HG03159 (cell line): ENCODE data around the gene TLX1.
A peak's percentile ranks its signal among the peaks of the same experiment; 100 is the strongest.

Experiments
- ATAC-seq: cut with Tn5 transposase; IDR thresholded peaks from one replicate; pipeline ENCODE4 v1.9.1; 2021; ENCODE audit warnings: mild to moderate bottlenecking, moderate library complexity; ENCODE audit not compliant: unreplicated experiment

TLX1 gene

DNA sequence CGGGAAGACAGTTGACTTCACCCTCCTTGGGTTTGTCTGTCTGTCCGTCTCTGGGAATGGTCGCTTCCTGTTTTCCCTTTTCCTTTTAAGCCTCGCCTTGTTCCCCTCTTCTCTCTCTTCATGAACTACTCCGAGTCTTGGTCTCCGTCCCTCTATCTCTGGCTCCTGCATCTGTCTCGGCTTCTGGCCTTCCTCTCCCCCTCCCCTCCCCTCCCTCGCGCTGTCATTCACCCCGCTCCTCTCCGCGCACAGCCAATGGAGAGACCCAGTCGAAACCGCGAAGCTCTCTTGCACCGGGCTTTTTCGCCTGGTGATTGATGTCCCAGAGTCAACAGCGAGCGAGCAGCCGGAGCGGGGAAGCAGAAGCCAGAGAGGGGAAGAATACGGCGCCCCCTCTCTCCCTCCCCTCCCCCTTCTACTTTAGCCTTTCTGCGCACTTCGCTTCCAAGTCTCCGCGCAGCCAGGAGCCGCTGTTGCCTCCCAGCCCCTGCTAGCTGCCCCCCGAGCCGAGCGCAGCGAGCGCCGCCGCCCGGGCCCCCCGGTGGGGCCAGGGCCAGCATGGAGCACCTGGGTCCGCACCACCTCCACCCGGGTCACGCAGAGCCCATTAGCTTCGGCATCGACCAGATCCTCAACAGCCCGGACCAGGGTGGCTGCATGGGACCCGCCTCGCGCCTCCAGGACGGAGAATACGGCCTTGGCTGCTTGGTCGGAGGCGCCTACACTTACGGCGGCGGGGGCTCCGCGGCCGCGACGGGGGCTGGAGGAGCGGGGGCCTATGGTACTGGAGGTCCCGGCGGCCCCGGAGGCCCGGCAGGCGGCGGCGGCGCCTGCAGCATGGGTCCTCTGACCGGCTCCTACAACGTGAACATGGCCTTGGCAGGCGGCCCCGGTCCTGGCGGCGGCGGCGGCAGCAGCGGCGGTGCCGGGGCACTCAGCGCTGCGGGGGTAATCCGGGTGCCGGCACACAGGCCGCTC, at the start of gene TLX1:
TSS of gene TLX1 (plus strand) at position 317 of the 978 bp plus-strand sequence. CDS start at position 559, 242 bp downstream.
- no peak for ATAC-seq

DNA sequence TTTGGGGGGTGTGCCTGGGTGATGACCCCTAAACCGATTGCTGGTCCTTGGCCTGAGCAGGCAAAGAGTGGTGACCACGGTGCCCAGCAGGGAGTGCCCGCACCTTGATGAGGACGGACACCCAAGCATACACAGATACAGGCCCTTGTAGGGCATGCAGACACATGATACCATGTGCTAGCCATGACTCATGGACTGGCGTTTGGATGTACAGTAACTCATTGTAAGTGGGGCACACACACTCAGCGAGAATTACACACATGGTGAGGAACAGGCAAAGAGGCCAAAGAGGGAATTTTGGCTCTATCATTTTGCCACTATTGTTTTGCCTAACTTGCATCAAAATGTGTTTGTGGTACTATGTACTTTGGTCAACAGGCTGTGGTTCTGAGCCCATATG, 45.3 kb upstream of the TLX1 start:
- no peak for ATAC-seq

DNA sequence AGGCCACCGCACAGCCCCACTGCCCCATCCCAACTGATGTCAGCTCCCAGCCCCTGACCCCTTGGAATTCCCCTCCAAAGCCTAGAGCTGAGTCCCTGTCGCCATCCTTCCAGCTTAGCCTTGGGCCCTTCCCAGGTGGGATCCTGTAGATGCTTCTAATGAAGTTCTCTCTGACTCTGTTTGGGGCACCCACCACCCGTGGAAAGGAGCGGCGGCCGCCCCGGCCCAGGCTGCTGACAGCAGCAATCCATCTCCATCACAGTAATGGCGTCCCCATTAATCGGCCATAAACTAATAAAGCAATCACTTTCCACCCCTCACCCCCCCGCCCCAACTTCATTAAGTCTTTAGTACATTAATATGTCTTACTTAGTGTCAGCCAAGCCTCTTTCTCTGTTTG, 43.7 kb upstream of the TLX1 start:
- no peak for ATAC-seq

DNA sequence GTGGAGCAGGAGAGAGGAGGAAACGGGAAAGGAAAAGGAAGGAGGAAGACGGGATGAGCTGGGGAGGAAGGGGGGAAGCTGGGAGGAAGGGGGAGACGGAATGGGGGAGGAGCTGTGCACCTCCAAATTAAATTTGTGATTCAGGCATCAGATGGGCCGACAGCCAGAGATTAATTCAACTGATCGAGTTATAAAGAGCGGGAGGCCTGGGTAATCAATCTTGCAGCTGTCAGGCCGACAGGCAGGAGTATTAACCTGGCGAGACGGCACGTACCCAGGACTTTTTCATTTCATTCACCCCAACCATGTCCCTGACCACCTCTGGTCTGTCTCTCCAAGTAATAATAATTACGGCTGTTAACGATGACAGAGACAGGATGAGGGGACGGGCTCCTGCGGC, 43.1 kb upstream of the TLX1 start:
- no peak for ATAC-seq

DNA sequence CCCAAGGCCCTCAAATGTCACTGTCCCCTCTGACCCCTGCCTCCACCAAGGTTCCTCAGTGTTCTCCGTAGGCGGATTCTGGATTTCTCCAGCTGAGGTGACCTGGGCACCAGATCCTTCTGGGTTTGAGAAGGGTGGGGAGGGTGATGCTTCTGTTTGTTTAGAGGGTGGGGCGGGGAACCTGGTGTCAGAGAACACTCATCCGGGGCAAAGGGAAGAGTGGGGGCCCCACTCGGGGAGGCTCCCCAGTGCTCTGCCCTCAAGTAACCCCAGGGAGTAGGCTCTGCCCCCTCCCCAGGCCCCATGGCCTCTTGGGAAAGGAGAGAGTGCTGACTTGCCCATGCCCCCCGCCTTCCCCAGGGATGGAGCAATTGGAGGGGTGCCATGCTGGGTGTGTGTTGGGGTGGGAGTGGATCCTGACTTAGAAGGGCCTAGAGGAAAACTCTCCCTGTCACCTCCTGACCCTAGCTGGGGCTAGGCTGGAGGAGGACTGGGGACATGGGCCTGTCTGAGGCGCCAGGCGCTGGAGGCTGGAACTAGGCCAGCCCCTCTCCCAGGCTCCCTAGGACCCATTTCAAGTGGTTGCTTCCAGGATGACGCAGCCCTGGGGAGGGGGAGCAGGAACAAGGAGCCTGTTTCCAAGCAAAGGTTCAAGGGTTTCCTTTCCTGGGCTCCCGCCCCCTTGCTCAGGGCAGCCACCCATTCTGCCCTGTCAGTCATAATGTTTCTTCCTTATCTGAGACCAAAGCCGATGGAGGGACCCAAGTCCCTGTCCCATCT, 41.4 kb upstream of the TLX1 start:
- ATAC-seq = no peak

DNA sequence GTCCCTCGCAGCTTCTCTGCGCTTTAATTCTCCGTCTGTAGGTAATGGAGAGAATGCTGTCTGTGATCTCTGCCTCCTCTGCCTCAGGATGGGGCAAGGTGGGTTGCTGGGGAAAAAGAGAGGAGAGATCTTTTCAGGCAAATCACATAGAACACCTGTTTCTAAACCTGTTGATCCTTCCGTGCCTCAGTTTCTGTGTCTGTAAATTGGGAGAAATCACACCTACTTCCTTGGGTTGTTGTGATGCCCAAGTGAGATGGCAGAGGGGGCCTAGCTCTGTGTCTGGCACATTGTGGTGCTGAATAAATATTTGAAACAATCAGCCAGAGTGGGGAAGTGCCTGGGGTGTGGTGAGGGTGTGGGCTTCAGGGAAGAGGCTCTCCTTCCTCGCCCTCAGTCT, 40.5 kb upstream of the TLX1 start:
- no peak for ATAC-seq

DNA sequence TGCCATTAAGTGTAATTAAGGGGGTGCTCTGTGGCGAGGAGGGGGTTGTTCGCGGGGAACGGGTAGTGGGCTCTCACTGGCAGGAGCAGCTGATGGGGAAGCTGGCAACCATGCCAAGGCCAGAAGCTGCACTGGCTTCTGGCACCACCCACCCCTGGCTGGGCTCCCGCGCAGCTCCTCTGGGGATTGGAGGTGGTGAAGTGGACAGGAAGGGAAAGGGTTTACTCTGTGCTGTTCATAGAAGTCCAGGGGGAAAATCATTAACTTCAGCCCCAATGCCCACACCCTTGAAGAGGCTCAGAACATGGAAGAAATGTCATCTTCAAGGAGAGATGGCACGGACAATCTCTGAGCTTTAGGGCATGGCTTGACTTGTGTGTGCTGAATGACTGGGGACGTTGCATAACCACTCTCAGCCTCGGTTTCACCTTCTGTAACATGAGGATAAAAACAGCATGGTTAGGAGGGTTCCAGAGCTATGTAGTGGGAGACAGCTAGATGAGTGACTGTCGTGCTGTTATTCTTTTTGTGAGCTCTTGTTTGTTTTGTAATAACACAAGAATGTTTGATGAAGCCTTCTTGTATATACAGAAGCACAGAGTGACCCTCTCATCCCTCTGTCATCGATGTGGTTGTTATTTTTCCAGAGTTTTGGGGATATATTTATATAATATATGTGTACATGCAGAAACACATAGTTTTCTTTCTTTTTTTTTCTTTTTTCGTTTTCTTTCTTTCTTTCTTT, 39.4 kb upstream of the TLX1 start:
- no peak for ATAC-seq

DNA sequence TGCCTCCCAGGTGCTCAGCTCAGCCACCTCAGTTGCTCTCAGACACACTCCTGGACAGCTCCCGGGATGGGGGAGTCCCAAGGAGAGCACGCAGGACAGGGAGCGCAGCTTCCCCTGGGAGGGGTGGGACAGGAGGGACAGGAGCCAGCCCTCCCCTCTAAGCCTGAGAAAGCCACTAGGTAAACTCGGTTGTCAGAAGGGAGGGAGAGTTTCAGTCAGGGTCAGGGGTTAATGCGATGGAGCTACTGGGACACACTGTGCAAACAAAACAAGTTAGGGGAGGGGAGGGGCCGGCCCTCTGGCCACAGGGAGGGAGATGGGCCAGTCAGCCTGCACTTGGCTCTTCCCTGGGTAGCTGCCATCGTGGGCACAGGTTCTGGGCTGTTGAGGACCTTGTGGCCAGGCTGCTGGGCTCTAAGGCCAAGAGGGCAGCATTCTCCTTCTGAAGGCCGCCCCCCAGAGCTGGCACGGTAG, 38.2 kb upstream of the TLX1 start:
- no peak for ATAC-seq

DNA sequence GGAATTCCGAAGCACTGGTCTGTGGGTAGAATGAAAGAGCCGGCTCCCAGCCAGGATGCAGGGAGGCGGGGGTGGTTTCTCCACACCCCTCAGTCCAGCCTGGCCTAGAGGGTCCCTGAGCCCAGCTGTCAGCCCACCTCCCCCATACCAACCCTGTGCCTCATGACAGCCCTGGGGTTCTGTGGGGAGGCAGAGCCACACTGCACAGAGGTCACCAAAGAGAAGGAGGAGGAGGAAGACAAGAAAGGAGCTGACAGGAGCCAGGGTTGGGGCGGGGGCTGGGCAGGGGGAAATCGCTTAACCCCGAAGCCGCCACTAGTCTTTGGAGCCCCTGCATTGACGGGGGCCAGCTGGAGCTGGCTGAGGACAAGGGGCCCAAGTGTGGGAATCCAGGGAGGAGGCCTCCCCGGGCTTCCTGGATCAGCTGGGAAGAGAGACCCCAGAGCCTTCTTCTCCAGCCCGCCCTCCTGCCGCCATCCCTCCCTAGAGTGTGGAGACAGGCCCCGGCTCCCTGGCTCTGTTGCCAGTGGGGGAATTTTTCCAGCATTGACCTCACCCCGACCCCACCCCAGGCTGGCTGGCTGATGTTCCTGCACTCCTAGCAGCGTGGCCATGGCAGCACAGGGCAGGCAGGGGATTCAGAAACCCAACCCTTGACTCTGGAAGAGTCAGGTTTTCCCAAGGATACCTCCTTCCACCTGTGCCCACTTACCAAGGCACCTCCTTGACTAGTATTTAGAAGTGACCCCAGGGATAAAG, 36.8 kb upstream of the TLX1 start:
- no peak for ATAC-seq

DNA sequence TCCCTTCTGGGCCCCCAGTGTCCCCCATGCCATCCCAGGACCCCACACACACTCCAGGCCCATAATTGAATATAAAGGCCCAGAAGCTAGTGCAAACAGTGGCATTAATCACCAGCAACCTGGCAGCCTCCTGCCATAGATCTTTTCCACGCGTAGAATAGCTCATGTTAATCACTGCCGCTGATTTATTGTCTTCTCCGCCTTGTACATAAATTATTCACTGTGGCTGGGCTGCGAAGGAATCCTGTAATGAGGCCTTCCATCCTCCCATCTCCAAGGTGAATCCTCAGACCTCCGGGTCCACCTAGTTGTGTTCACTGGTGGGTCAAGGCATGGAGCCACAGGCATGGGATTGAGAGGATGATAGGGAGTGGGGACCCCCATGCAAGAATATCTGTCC, 36.1 kb upstream of the TLX1 start:
- no peak for ATAC-seq

DNA sequence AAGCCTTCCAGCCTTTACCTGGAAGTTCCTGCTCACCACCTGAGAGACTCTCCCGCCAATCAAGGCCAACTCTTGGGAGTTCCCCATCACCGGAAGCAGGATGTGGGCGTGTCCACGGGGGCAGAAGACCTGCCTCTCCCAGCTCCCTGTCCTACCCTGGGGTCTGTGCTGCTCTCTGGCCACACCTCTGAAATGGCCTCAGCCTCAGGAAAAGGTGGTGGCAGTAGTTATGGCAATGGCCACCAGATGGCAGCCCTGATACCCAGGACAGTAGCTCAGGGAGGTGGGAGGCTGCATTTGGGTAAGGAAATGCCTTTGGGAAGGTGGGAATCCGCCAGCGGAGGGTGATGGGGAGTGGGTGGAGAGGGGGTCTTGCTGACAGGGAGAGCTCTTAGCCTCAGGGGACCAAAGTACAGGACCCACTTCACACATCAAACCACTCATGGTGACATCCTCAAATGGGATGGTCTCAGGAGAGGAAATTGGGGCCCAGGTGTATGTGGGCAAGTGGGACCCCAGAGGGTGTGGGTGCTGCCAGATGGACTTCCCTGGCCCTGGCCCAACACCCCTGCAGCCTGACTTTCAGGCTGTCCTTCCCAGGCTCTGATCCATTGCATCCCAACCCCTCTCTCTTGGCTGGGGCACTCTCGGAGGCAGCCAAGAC, 35.4 kb upstream of the TLX1 start:
- ATAC-seq = peak; percentile 68

DNA sequence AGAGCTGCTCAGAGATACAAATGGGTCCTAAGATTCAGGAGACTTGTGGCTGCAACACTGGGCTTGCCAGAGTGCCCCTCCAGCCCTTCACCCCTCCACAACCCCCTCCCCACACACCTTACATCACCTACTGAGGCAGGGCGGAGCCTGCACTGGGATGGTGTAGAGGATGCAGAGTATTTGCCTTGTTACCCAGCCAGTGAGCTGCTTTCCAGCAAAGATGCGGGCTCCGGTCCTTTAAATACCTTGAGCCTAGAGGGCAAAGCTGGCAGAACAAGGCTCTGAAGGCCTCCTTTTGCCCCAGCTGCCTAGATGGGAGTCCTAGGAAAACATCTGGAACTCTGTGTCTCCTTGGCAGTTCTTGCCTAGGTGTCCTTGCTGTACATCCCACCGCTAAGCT, 34.7 kb upstream of the TLX1 start:
- ATAC-seq = no peak

DNA sequence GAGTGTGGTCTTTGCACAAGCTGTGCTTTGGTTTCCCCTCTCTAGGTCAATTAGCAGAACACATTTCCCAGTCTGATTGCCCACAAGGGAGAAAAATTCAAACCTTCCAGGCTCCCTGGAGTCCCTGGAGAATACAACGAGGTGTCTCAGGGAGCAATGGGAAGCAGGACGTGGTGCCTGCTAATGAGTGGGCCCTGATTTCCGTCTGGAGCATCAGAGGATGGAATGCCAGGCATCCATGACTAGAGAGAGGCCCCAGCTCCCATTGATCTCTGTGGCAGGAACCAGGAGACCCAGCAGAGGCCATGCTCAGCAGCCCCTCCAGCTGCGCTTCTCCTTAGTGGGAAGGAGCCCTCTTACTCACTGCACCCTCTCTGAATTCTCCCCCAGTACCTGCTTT, 33.2 kb upstream of the TLX1 start:
- ATAC-seq = no peak

DNA sequence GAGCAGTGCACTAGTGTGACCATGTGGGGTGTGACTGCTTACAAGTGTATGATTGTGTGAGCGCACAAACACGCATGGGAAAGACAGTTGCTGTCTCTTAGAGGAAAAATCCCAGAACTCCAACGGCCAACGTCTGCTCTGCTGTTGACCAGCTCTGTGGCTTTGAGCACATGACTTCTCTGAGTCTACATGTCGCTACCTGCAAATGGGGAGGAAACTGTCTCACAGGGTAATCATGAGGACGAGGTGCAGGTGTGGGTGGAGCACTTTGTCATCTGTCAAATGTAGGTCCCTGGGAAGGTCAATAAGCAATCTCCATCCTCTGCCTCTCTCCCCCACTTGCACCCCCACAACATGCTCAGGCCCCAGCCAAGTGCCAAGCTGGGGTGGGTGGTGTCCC, 31.2 kb upstream of the TLX1 start:
- ATAC-seq = no peak

DNA sequence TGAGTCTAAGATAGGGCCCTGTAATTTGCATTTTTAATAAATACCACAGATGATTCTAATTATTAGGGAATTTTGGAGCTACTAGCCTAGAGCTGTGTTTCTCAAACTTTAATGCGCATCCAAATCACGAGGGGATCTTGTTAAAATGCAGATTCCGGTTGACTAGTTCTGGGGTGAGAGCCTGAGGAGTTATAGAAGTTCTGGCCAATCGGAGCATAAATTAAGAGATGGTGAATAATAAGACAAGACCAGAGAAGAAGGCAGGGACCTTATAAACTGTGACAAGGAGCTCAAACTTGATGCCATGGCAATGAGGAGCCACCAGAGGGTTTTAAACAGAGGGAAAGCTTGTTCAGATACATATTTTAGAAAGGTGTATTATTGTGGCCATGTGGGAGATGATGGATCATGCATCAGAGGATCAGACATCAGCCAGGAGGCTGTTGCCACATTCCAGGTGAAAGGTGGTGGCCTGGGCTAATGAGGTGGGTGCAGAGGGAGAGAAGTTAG, 29.7 kb upstream of the TLX1 start:
- no peak for ATAC-seq

DNA sequence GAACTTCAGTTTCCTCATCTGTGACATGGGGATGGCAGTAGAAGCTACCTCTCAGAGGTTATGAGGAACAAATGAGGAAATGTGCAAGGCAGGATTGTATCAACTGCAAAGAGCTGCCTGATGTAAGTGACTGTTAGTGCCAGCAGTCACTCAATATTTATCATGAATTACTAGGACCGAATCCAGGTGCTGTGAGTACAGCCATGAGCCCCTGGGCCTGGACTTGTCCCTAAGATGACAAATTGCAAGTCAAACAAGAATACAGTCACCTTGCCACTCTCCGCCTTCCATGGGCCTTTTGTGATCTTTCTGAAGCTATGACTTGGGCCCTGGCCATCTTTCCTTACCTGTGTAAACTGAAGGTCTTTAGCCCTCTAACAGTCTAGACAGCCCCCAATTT, 27.7 kb upstream of the TLX1 start:
- no peak for ATAC-seq

DNA sequence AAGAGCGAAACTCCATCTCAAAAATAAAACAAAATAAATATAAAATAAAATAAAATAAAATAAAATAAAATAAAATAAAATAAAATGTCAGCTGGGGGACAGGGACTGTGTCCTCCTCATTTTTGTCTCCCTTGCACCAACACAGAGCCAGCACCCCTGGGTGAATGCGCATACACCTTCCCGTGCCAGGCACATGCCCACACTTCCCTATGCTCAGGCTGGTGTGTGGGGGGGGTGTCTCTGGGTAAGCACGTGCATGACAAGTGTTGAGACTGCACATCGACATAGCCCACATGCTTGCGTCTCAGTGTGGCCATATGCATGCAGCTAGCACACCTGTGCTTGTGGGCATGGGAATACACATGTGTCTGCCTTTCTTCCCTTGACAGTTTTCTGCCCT, 24.7 kb upstream of the TLX1 start:
- ATAC-seq = no peak

DNA sequence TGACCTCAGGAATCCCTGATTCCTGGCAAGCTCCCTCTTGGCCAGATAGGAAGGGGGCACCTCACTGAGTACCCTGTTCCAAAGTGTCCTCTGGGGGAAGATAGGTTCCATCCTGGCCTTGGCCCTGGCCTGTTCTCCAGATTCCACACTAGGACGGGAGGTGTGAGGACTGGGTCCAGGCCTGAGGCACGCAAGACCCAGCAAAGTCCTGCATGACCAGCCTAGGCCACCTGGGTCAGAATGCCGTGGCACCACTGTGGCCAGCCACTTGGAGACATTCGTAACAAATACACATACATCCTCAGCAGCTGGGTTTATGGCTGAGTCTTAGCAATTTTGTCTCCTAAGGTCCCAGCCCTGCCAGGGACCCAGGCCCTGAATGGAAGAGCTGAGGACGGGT, 23.3 kb upstream of the TLX1 start:
- no peak for ATAC-seq

DNA sequence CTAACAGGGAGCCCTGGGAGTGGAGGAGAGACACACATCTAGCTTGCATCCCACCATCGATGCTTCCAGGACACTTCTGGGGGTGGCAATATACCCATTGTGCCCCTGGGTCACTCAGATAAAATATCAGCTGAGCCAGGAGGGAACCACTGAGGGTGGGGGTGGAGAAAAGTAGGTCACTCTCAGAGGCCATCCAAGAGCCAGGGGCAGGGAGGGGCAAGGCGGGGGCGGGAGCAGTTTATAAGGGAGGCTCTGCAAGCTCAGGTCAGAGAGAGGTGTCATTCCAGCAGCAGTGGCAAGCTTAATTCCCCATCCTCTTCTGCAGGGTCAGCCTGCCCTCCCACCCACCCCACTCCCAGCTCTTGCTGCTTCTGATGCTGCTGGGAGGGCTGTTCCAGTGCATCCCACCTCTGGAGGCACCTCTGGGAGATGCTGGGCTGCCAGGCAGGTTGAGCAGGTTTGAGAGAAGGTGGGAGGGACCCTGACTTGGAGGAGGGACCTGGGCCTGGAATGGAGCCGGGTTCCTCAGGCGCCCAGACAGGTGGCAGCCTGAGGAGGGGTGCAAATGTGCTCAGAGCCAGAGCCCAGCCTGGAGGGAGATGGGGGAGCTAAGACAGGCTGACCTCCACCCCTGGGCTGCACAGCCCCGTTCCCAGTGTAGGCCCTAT, 20.1 kb upstream of the TLX1 start:
- ATAC-seq = no peak
